Fibroblast of lung (primary cell): ENCODE results near the gene ETHE1. TPM values are rescaled to one million over a fixed set of nuclear protein-coding genes. Genes with fewer than 3 reads are reported as not detected.

Experiments
- DNase-seq, 2 donors: peaks; one replicate each; pipeline versions ENCODE4 v3.0.0 to v3.0.0-alpha.2; 2010; ENCODE audit warnings: low read depth in 2 of 2
- H2AFZ ChIP-seq: 2 replicates; pipeline ENCODE4 v1.5.1; 2012; ENCODE audit warnings: low read length, control low read depth, inconsistent platforms
- H3K27ac ChIP-seq: 2 replicates; pipeline ENCODE4 v1.5.1; 2011; ENCODE audit warnings: low read length, control low read depth; ENCODE audit not compliant: insufficient read depth
- H3K27me3 ChIP-seq: 2 replicates; pipeline ENCODE4 v1.5.1; 2011; ENCODE audit warnings: mild to moderate bottlenecking, low read length; ENCODE audit not compliant: control insufficient read depth, insufficient read depth
- H3K36me3 ChIP-seq: 2 replicates; pipeline ENCODE4 v1.5.1; 2011; ENCODE audit warnings: low read length; ENCODE audit not compliant: control insufficient read depth, insufficient read depth
- H3K4me1 ChIP-seq: 2 replicates; pipeline ENCODE4 v1.5.1; 2011; ENCODE audit warnings: low read length; ENCODE audit not compliant: control insufficient read depth, insufficient read depth; ENCODE audit errors: extremely low read depth
- H3K4me2 ChIP-seq: 2 replicates; pipeline ENCODE4 v1.5.1; 2011; ENCODE audit warnings: low read length, control low read depth; ENCODE audit not compliant: insufficient read depth; ENCODE audit errors: extremely low read depth
- H3K4me3 ChIP-seq, 4 experiments: fragments of 200-600 bp in 1 of 4; sonication (generic) in 1 of 4; replicated peaks in 1 of 4; 2 replicates each; pipeline ENCODE4 v1.5.1; 2011 to 2016; ENCODE audit warnings: low read length in 4 of 4, low read depth in 3 of 4, mild to moderate bottlenecking in 3 of 4, control low read depth in 2 of 4, inconsistent platforms in 1 of 4, mixed read lengths in 1 of 4; ENCODE audit not compliant: insufficient read depth in 1 of 4; ENCODE audit errors: control extremely low read depth in 1 of 4
- H3K79me2 ChIP-seq: 2 replicates; pipeline ENCODE4 v1.5.1; 2012; ENCODE audit warnings: mild to moderate bottlenecking, low read length, inconsistent platforms; ENCODE audit not compliant: control insufficient read depth, insufficient read depth
- H3K9ac ChIP-seq: 2 replicates; pipeline ENCODE4 v1.5.1; 2011; ENCODE audit warnings: mild to moderate bottlenecking, low read length, control low read depth; ENCODE audit not compliant: insufficient read depth
- H3K9me3 ChIP-seq: 2 replicates; pipeline ENCODE4 v1.5.1; 2012; ENCODE audit warnings: low read depth, low read length; ENCODE audit not compliant: control insufficient read depth, insufficient read depth
- H4K20me1 ChIP-seq: 2 replicates; pipeline ENCODE4 v1.5.1; 2011; ENCODE audit warnings: low read length; ENCODE audit not compliant: control insufficient read depth, insufficient read depth; ENCODE audit errors: extremely low read depth
- EZH2 ChIP-seq: IDR thresholded peaks from 2 replicates; pipeline ENCODE4 v1.5.1; 2012; ENCODE audit warnings: low read length, control low read depth, mild to moderate bottlenecking; ENCODE audit errors: missing control alignments
- polyA plus RNA-seq, 2 donors: library from polyadenylated mRNA; depleted of rRNA in 1 of 2; stranded (reverse) in 1 of 2; unstranded in 1 of 2; fragments of >200 nt; gene quantifications; 2 replicates each; pipeline ENCODE4 v1.2.1, GENCODE V29; 2011 to 2012; ENCODE audit warnings: missing spikeins in 1 of 2
- total RNA-seq: library from RNA; depleted of rRNA; stranded (reverse); fragments of >200 nt; gene quantifications from 2 replicates; pipeline ENCODE4 v1.2.1, GENCODE V29; 2014
- TF ChIP-seq, protein P1 (sequence below), 2 donors: IDR thresholded peaks in 1 of 2; conservative IDR thresholded peaks in 1 of 2; 1 replicate in 1 of 2; 2 replicates in 1 of 2; pipeline ENCODE4 v1.5.1; 2011 to 2012; ENCODE audit warnings: low read length in 2 of 2, control low read depth in 1 of 2, inconsistent platforms in 1 of 2, low read depth in 1 of 2, mild to moderate bottlenecking in 1 of 2

The ETHE1 gene
- total and polyA plus RNA-seq, 2 donors (not counting 1 experiment from before 2014, with no cell fraction given), result 65.2 to 112 TPM

DNA sequence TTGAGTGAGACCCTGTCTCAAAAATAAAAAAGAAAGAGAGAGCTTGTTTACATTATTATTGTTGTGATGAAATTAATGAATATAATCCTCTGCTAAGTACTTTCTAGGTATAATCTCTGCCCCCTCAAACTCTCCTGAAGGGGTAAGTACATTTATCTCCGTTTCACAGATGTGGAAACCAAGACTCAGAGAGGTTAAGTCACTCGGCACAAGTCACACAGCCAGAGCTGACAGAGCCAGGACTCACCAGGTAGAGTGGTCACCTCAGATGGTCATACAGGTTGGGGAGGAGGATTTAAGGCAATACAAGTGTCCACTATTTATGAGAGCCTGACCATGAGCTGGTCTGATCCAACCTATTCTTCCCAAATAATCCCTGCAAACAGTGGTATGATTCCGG lies 46.4 kb downstream of the ETHE1 start:
- no peaks in the 10 kb centered on the region for H3K79me2 ChIP-seq
- TF ChIP-seq EZH2, result no peak
- TF ChIP-seq, protein P1, sequence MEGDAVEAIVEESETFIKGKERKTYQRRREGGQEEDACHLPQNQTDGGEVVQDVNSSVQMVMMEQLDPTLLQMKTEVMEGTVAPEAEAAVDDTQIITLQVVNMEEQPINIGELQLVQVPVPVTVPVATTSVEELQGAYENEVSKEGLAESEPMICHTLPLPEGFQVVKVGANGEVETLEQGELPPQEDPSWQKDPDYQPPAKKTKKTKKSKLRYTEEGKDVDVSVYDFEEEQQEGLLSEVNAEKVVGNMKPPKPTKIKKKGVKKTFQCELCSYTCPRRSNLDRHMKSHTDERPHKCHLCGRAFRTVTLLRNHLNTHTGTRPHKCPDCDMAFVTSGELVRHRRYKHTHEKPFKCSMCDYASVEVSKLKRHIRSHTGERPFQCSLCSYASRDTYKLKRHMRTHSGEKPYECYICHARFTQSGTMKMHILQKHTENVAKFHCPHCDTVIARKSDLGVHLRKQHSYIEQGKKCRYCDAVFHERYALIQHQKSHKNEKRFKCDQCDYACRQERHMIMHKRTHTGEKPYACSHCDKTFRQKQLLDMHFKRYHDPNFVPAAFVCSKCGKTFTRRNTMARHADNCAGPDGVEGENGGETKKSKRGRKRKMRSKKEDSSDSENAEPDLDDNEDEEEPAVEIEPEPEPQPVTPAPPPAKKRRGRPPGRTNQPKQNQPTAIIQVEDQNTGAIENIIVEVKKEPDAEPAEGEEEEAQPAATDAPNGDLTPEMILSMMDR (conservative IDR thresholded peaks at IDR 0.05 in 1 of 2, IDR thresholded peaks at IDR 0.05 in 1 of 2; ENCODE audit: low read depth in 1 of 2, low read length in 2 of 2), result no peak
- no peaks in the 10 kb centered on the region for H3K9me3 ChIP-seq
- no peak for DNase-seq
- no peaks in the 10 kb centered on the region for H3K27me3 ChIP-seq
- H3K36me3 ChIP-seq, result peaks cover 4% of the 10 kb centered on the region
- H3K4me1 ChIP-seq, result peaks cover 4% of the 10 kb centered on the region
- no peak overlapping the region for H3K27ac ChIP-seq
- no peak overlapping the region for H2AFZ ChIP-seq
- no peaks in the 10 kb centered on the region for H4K20me1 ChIP-seq
- no peak overlapping the region for H3K4me2 ChIP-seq
- no peak overlapping the region for H3K9ac ChIP-seq
- no peak overlapping the region for H3K4me3 ChIP-seq

DNA sequence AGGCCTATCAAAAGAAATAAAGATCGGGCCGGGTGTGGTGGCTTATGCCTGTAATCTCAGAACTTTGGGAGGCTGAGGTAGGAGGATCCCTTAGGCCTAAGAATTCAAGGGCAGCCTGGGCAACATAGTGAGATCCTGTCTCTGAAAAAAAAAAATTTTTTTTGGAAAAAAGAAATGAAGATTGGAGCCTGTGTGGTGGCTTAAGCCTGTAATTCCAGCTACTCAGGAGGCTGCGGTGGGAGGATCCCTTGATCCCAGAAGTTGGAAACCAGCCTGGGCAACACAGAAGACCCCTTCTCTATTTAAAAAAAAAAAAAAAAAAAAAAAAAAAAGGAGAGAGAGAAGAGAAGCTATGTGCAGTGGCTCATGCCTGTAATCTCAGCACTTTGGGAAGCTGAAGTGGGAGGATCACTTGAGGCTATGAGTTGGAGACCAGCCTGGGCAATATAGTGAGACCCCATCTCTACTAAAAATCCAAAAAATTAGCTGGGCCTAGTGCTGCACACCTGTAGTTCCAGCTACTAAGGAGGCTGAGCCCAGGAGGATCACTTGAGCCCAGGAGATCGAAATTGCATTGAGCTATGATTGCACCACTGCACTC lies 46.9 kb downstream of the ETHE1 start:
- DNase-seq, result no peak

DNA sequence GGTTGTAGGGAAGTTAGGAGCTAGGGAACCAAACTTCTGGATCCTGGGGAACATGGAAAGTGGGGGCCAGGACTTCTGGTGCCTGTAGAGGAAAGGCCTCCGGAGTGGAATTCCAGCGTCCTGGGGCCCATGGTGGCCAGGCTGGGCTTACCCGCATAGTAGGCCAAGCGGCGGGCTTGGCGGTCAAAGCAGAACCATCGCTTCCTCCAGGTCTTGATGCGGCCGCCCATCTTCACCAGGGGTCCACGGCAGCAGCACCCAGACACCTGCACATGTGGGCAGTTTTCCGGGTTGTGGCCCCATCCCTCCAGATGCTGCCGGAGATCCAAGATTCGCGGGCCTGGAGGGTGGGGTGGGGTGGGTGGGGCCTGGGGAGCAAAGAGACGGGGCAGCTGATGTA lies 47.8 kb downstream of the ETHE1 start:
- H4K20me1 ChIP-seq, result no peaks in the 10 kb centered on the region
- TF ChIP-seq, protein P1 (conservative IDR thresholded peaks at IDR 0.05 in 1 of 2, IDR thresholded peaks at IDR 0.05 in 1 of 2; ENCODE audit: low read depth in 1 of 2, low read length in 2 of 2), result no peak
- TF ChIP-seq EZH2, result no peak
- no peak overlapping the region for H3K4me2 ChIP-seq
- H3K9ac ChIP-seq, result no peak overlapping the region
- H2AFZ ChIP-seq, result no peak overlapping the region
- no peak overlapping the region for H3K4me3 ChIP-seq
- peaks cover 11% of the 10 kb centered on the region for H3K4me1 ChIP-seq
- H3K27ac ChIP-seq, result no peak overlapping the region
- no peaks in the 10 kb centered on the region for H3K27me3 ChIP-seq
- H3K79me2 ChIP-seq, result no peaks in the 10 kb centered on the region
- no peak for DNase-seq
- H3K9me3 ChIP-seq, result no peaks in the 10 kb centered on the region
- H3K36me3 ChIP-seq, result peaks cover 4% of the 10 kb centered on the region

More for the DNA sequence above, 46.9 kb downstream of the ETHE1 start:
- Histone ChIP-seq H3K36me3 (peaks cover 4% of the 10 kb centered on the region), H3K9ac (no peak overlapping the region), H3K79me2 (no peaks in the 10 kb centered on the region), H3K4me1 (peaks cover 7% of the 10 kb centered on the region), H3K9me3 (no peaks in the 10 kb centered on the region), H3K27me3 (no peaks in the 10 kb centered on the region), H2AFZ (no peak overlapping the region), H3K4me3 (no peak overlapping the region), H3K4me2 (no peak overlapping the region), H3K27ac (no peak overlapping the region), H4K20me1 (no peaks in the 10 kb centered on the region)
- no peak for TF ChIP-seq EZH2
- TF ChIP-seq, protein P1 (conservative IDR thresholded peaks at IDR 0.05 in 1 of 2, IDR thresholded peaks at IDR 0.05 in 1 of 2; ENCODE audit: low read depth in 1 of 2, low read length in 2 of 2), result no peak
